Measurements from ENCODE around the gene NUDT17.

DNA sequence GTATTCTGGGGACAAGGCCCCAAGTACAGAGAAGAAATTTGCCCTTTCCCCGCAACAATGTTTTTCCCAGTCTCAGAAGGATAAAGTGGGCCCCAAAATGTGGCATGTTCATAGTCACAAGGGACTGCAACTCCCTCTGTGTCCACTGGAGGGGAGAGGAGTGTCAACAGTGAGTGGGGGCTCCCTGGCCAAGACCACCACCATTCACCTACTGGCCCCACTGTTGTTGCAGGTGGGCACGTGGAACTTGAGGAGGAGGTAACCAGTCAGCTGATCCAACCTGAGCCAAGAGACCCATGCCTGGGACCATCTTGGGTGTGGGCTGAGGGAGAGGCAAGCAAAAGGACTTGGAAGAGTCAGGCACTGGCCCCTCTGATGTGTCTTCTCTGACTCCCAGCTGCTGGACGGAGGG is 777 bp downstream of the NUDT17 start:
- TF ChIP-seq EZH2 (IDR thresholded peaks at IDR 0.05), result no peak
- TF ChIP-seq POLR2AphosphoS5 (IDR thresholded peaks at IDR 0.05; ENCODE audit: borderline replicate concordance, low read depth, low read length), result no peak
- no peak for TF ChIP-seq FOXP2 (optimal IDR thresholded peaks at IDR 0.05; ENCODE audit: control extremely low read depth, extremely low read length, insufficient read depth)
